GM10266 (cell line): ENCODE data around the gene SPC24.
"Not testable (repeated sequence)": the region's sequence is repeated elsewhere in the genome, so short reads cannot be mapped to it uniquely, and the experiment has no call there.

Experiments used
- DNase-seq: peaks from one replicate; pipeline ENCODE4 v3.0.0; 2012; ENCODE audit errors: extremely low spot score
- CTCF ChIP-seq: IDR thresholded peaks from 2 replicates; pipeline ENCODE4 v1.5.1; 2012; ENCODE audit warnings: mild to moderate bottlenecking, low read depth; ENCODE audit not compliant: control insufficient read depth, insufficient read depth; ENCODE audit errors: missing control alignments

Gene SPC24

GRCh38 chr19:11130824-11131455, 24.6 kb downstream of the SPC24 start:
- peak; percentile 80 for TF ChIP-seq CTCF
- DNase-seq = peak; percentile 79

GRCh38 chr19:11127905-11128304, 27.7 kb downstream of the SPC24 start:
- no peak for DNase-seq
- TF ChIP-seq CTCF = no peak

GRCh38 chr19:11125994-11126685, 29.4 kb downstream of the SPC24 start:
- DNase-seq = peak; percentile 75
- peak; percentile 86 for TF ChIP-seq CTCF

GRCh38 chr19:11124157-11124556, 31.4 kb downstream of the SPC24 start:
- DNase-seq = not testable (repeated sequence)

- no peak for TF ChIP-seq CTCF
- DNase-seq = no peak
These were observed 32.5 kb downstream of the SPC24 start for GRCh38 chr19:11123114-11123513.

- not testable (repeated sequence) for DNase-seq
These were observed 33.6 kb downstream of the SPC24 start for GRCh38 chr19:11121963-11122362.

GRCh38 chr19:11116507-11116906, 39.1 kb downstream of the SPC24 start:
- DNase-seq = no peak
- no peak for TF ChIP-seq CTCF

- TF ChIP-seq CTCF = no peak
- DNase-seq = no peak
These were observed 39.6 kb downstream of the SPC24 start for GRCh38 chr19:11115895-11116446.
